ENCODE measurements around the gene CD47.

The CD47 gene

DNA sequence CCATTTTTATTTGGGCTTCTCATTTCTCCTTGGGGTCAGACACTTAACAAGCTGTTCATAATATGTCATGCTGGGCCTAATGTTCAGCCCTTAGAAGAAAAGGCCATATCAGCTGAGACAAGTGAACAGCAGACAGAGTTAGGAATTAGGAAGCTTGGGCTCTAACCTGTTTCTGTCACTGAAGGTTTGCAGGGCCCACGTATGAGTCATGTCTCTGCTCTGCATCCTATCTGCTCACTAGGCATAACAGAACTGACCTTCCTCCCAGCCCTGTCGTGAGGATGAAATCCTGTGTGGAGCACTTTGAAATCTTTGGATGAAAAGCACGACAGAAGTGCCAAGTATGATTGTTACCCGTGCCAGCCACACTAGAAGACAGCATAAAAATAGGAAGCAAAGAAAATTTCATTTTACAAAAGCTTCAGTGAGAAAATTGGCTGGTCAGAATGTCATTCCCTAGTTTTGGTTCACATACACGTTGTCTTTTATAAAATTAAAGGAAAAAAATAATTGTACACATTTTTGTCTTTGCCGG lies 26.5 kb upstream of the CD47 start:
- no peak for DNase-seq (ENCODE audit: low spot score)

DNA sequence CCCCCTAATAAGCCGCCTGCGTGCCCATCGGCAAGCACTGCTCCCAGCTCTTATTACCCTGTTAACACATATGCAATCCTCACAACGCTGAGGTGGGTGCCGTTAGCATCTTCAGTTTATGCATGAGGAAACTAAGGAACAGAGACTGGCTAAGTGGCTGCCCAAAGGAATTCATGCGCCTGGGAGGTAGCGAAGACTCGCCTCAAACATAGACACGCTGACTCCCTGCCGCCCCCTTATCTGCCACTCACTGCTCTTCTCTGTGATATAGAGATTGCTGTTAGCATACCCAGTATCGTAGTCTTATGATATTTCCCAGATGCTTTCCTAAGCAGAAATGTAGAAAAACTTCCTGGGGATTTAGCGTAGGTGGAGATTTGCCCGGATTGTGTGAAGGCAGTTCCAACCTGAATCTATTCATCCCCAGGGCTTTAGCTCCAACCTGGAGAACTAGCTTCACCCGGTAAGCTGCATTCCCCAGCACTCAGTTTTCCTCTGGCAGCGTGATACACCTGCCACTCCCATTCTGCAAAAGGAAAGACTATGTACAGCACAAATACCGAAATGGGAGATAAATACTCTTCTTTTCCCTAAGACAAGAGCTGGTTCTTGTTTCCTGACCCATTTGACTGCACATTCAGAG lies 23.7 kb upstream of the CD47 start:
- DNase-seq (ENCODE audit: low spot score) = no peak

DNA sequence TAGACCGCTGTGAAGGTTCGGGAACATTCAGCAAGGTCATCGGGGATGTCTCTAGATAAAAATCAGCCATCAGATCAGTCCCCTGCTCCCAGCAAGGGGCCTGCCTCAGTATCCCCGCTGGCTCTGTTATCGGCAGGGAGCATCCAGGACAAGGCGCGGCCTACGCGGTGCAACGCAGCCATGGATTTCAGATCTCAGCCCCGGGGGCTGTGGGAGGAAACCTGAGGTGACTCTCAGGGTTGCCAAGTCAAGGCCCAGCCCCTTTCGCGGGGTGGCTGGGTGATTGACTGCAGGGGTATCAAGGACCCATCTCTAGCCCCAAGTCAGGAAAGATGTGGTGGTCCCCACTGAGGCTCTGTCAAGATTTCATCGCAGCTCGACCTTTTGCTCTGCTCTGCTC lies 23.1 kb upstream of the CD47 start:
- no peak for DNase-seq (ENCODE audit: low spot score)

DNA sequence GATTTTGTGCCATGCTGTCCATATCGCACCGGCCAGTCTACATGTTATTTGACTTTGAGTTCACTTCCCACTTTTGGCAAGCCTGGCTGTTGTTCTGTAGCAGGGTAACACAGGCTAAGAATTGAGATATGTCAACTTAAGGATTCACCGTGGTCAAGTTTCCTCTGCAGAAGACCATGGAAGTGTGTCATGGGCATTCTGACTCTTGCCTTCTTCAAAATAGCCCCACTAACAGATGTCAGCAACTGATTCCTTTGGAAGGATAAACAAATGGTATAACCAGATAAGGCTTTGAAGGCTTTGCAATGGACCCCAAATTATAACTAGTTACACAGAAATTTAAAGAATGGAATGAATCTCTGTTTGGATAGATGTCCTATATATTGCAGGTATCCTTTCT lies 20.1 kb upstream of the CD47 start:
- DNase-seq (ENCODE audit: low spot score) = peak; percentile 41

DNA sequence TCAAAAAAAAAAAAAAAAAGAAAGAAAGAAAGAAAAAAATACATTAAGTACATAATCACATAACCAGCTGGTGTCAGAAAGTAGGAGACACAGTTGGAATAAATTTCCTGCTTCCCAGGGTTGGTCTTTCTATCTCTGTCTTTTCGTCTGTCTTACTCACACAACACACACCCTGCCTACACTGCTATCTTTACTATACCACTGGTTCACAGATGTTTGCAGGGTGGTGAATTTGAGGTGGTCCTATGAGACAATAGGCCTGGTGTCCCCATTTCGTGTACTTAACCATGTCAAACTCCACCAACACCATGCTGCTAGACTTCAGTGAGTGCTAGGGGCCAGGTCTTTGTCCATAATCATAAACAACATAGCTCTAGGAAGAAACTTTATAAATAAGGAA lies 17.6 kb upstream of the CD47 start:
- no peak for DNase-seq (ENCODE audit: low spot score)

DNA sequence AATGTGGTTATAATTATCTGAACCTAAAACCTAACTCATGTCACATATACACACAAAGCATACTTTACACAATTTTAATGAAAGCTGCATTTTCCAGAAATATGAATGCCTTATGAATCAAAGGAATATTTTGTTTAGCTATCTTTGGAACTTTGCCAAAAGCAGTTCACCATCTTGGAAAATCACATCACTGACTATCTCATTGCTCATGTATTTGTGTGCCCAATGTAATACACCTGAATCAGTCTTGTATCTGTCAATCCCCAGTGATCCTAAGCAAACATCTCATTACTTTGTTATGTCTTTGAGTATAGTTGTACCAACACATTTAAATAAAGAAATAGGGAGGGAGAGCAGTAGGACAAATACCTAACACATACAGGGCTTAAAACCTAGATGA lies 15.6 kb upstream of the CD47 start:
- DNase-seq (ENCODE audit: low spot score) = no peak

DNA sequence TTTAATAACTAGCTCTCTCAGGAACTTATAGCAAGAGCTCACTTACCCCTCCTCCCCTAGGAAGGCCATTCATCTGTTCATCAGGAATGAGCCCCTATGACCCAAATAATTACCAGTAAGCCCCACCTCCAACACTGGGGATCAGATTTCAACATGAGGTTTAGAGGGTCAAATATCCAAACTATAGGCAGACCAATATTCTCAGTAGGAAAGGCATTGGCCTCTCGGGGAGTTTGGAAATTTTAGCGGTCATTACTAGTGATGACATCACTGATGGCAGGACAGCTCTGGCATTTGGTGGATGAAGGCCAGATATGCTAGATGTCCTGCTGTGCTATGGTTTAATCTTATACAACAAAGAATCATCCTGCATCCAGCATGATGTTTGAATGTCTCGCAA lies 15.2 kb upstream of the CD47 start:
- no peak for DNase-seq (ENCODE audit: low spot score)

DNA sequence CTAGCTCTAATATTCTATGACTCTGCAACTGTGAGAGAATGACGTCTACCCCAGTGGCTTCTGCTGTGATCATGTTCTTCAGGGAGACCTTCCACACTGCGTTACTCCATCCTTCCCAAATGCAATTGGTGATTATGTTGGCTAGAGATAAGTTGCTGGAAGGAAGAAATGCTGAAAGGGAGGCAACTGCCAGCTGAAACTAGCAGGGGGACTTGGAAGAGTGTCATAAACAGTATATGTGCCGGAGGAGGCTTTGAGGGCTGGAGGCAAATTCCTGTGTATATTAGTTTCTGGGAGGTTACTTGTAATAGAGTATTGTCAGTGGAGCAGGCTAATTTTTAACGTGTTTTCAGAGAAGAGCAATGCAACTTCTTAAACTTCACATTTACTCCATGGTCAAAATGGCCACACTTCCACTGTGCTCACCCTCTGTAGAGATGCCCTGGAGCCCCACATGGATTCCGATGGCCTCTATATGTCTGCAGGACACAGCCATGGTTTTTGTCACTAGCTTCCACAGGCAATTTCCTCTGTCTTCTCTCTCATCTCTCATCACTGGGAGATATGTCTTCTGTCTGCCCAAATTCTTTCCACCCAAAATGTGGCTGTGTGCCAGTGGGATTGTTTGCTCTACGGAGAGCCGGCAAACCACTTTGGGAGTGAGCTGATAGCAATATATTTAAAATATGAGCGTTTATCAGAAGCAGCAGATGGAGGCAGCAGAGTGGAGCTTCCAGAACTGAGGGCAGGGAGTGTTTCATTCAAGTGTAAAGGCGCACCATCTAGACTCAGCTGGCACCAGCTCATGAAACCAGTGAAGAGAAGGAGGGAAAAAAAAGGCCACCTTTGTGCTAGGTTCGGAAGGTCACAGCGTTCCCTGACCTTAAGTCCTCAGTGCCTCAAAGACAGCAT lies 13.3 kb upstream of the CD47 start:
- peak; percentile 97 for DNase-seq (ENCODE audit: low spot score)

DNA sequence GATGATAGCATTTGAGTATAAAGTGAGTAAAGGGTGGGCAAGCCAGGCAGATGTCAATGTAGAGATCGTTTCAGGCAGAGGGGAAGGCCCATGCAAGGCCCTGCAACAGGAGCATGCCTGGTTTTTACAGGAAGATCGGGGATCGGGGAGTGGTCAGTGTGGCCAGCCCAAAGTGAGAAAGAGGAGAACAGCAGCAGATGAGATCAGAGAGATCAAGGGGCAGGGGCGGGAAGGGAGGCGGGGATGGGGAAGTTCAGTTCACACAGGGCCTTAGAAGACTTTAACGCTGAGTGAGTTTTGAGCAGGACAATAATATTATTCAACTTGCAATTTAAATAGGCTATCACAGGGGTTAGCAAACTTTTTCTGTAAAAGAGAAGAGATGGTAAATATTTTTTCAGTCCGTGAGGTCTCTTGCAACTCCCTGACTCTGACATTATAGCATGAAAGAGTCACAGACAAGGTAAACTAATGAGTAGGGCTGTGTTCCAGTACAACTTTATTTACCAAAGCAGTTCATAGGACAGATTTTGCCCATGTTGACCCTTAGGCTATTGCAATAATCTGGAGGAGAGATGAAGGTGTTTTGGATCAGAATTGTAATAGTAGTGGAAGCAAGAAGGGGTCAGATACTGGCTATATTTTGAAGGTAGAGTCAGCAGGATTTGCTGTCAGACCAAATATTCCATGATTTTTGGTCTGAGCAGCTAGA lies 12.4 kb upstream of the CD47 start:
- no peak for DNase-seq (ENCODE audit: low spot score)

DNA sequence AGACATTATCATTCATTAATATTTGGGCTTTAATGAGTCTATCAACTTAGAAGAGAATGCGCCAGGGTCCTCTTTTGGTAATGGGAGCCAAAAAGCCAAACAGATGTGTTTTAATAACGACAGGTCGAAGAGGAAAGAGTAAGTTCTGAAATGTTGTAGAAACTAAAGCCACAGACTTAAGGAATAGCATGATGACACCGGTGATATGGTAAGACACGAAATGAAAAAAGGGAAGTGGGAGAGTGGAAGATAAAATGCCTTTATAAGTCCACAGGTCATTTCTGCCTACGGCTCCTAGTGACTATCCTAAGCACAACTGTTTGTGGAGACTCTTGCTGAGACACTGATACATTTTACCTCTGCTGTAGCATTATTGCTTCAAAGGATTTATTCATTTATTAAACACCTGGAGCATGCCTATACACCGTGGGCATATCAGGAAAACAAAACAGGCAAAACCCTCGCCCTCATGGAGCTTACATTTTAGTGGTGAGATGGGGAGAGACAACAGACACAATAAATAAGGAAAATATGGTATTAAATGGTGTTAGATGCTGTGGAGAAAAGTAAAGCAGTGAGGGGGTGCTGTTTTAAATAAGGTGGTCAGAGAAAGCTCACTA lies 11.7 kb upstream of the CD47 start:
- DNase-seq (ENCODE audit: low spot score) = no peak

DNA sequence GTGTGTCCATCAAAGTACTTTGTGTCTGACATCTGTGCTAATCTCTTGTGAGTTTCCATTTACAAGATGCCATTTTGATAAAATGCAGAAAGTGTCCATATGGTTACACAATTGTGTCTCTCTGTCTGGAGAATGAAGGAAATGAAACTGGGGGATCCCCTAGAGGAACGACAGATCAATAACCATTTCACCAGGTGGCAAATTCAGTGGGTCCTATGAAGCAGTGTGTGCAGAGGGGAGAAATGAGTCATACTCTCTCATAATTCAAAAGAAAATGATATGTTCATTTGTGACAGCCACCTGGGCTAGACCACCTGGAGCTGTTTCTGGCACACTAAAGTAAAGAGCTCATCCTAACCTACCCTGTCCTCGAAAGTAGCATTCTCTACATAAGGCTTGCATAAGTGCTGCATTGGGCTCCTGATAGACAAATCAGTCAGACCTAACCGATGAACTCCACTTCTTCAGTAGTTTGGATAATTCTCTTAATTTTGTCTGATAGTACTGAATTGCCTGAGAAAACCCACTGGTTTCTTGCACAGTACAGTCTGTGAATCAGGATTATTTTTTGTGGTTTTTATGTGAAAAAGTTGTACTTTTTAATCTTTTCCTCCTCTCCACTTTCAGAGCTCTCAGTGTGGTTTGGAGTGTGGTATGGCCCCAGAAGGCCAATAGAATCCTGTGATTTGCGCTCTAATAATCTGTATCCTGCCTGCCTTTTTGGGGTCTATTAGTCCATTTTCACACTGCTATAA lies 10.3 kb upstream of the CD47 start:
- DNase-seq (ENCODE audit: low spot score) = no peak

DNA sequence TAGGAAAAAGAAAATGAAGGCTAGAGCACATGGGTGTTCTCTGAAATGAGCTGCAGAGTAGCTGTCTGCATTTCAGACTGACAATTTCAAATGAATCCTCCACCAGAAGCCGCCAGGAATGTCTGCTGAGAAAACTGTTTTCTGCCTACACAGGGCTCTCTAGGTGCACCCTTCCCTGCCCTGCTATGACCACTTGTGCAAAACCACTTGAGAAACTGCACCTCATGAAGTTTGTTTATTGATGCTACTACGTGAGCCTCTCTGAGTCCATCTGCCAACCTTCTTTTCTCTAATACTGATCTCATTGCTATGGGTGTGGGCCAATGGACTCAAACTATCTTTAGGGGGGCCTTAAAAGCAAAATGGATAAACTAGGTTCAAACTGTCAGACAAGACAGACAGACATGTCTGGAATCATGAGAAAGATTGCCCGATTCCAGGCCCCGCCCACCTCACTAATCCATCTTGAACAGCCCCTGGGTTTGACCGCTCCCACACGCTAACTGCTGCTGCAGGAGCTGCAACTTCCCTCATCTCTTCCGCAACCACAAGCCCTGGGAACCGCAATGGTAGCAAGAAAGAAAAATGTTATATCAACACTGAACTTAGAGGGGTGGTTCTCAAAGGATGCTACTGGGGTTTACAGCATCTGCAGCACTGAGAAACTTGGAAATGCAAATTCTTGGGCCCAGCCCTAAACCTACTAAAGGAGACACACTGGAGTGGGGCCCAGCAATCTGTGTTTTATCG lies 9.0 kb upstream of the CD47 start:
- DNase-seq (ENCODE audit: low spot score) = peak; percentile 86

DNA sequence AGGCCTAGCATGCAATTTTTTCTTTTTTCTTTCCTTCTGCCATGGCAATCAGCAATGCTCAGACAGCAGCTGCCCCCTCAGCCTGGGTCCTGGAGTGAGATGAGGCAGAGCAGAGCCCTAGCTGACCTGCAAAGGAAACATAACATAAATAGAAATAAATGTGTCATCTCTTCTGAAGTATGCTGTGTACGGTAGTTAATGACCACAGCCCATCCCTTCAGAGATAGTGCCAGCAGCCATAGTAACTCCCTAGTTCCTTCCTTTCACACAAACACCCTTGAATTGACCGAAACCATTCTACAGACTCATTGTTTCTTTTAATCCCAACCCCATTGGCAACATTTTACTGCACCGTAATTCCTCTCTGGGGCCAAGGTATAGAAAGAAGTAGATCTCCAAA lies 8.4 kb upstream of the CD47 start:
- DNase-seq (ENCODE audit: low spot score) = peak; percentile 56

DNA sequence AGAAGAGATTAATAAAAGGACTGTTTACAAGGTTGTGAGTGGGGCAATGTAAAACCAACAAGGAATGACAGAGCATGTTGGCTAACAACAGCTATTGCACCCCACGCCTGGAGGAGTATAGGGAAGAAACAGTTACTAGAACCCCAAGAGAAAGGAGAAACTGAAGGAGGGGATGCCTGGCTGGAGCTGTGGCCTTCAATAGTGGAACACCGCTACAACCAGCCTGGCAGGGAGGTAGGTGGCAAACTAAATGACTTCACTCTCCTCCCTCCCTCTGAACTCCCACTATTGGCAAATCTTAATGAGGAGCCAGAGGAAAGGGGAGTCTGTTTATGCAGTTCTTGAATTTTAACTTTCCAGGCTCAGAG lies 7.2 kb upstream of the CD47 start:
- no peak for DNase-seq (ENCODE audit: low spot score)

DNA sequence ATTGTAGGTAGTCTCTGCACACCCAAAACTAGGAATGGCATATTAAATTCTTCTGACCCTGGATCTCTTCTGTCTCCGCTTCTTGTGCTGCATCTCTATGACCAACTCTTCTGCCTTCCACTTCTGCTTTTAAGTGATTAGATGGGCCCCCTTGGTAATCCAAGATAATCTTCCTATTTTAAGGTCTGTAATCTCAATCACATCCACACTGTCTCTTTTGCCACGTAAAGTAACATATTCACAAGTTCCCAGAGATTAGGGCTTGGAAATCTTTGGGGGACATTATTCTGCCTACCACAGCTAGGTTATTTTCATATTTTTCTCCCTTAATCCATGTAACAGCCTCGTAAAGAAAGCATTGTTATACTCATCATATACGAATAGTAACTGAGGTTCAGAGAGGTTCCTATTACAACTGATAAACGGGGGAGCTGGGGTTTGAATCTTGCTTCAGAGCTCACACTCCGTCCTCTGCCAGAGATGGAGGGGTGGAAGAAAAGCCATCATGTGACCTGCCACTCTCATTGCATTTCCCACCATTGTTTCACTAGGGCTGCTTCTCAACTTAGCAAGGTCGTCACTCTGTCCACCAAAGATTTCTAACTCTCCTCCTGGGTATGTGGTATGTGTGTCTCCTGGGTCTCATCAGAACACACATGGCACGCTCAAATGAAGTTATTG lies 6.6 kb upstream of the CD47 start:
- DNase-seq (ENCODE audit: low spot score) = no peak

DNA sequence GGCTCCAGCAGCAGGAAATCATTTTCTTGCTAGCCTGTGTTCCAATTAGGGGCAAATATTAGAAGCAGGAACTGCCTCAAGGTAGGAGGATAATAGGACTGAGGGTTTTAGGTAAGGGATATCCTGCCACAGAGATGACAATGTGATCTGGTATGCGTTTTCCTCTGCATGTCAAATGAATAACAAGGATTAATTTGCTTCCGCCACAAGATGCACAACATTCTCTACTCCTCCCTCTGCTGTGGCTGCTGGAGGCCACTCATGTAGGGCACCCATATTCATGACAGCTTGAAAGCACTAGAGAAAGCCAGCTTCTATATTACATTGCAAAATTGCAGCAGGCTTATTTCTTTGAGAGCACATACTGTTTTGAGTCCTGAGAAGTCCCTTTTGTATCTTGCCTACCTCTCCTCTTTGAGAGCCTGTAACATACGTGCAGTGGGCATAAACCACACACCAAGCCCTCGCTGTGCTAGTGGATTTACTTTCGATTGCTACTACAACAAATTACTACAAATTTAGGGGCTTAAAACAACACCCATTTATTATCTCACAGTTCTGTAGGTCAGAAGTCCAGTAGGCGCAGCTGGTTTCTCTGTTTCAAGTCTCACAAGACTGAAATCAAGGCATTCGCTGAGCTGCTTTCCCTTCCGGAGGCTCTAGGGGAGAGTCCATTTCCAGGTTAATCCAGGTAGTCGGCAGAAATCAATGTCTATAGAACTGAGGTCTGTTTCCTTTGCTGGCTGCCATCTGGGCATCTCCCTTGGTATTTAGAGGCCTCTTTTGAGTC lies 5.9 kb upstream of the CD47 start:
- no peak for DNase-seq (ENCODE audit: low spot score)

DNA sequence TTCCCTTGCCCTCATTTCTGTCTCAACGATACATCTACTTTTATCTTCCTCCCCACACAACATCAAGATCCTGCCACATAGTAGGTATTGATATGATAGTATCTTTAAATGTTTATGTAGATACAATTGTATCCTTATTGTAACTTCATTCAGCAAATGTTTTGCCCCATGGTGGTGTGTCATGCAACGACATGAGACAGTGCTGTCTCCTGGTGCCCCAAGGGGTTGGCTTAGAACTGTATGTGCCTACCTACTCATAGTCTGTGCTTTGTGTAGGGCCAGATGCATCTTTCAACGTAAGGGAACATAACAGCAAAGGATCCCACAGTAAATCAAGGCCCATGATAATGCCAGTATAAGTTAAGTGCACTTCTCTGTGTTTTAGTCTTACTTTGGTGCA lies 2.8 kb upstream of the CD47 start:
- DNase-seq (ENCODE audit: low spot score) = no peak

DNA sequence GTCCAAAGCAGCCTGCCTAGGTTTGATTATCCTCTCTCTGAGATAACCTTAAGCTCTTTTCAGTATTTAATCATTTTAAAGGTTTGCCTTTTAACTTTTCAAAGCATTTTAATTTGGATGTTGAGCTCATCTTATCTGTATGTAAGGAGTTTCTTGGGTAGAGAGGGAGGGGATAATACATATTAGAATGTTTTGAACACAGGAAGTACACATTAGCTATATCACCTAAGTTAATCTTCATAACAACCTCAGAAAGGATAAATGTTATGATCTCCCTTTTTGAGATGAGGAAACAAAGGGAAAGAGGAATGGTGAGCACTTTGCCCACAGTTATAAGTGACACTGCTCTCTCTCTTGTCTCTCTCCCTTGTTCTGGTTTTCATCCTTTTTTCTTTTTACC lies 2.2 kb upstream of the CD47 start:
- DNase-seq (ENCODE audit: low spot score) = no peak

DNA sequence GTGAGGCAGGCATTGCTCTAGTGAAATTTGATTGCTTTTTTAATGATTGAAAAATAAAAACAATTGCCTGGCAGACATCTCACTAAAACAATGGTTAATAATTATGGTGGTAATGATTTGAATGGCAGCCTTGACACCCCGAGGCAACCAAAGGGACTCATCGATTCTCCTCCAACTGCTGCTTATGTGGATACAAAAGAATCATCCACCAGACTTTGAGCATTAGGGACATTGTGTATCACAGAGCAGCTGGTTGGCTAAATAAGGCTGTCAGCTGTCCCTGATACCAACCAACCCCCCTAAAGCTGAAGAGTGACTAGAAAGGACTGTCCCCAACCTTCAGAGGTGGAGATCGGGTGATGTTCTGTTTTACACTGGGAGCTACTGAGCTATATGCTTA lies 1.7 kb upstream of the CD47 start:
- peak; percentile 27 for DNase-seq (ENCODE audit: low spot score)

Measured in hematopoietic multipotent progenitor cell treated with erythropoietin and hydrocortisone succinate and interleukin-3 and kit ligand, for 15 days (in vitro differentiated cells).